AG09309 (cell line): ENCODE measurements around the gene BAZ1A.
A peak's percentile ranks its signal among the peaks of the same experiment; 100 is the strongest.

Experiments
- DNase-seq: peaks from one replicate; pipeline ENCODE4 v3.0.0-alpha.2; 2010; ENCODE audit warnings: low read depth
- H3K4me3 ChIP-seq: 2 replicates; pipeline ENCODE4 v1.5.1; 2011; ENCODE audit warnings: mild to moderate bottlenecking, low read depth, low read length, moderate library complexity; ENCODE audit not compliant: control insufficient read depth
- CTCF ChIP-seq: IDR thresholded peaks from 2 replicates; pipeline ENCODE4 v1.5.1; 2011; ENCODE audit warnings: mild to moderate bottlenecking, low read depth, low read length, inconsistent platforms; ENCODE audit not compliant: insufficient read depth, control insufficient read depth; ENCODE audit errors: missing control alignments

Gene BAZ1A

DNA sequence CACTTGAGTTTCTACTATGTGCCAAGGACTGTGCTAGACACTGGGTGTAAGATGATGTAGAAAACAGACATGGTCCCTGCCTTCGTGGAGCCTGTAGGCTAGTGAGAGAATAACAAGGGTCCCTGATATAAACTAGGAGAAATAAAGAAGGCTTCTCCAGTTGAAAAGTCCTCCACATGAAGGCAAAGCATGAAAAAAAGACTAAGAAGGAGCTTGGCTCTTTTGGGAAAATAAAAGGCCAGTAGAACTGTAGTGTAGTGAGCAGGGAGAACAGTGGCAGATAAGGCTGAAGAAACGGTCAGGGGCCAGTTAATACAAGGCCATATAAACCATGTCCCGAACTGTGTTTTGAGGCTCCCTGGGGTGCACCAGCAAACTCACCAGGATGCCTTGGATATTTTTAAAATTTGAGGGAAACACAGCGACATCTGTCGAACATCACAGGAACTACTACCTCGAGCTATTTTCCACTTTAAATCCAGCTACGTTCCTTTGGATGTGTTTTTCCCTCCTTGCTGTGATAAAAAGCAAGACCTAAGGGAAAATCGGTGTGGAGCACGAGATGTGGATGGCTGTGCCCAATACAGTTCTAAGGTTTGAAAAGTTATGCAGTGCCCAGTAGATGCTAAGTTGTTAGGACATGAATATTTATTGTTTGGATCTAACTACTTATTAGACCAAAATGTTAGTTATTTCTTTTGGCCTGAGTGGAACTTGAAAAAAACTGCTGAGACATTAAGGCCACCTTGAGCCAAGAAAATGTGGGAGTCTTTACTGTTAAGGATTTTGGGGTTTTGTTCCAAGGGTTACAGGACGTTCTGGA, 152.2 kb downstream of the BAZ1A start:
- no peak for DNase-seq
- H3K4me3 ChIP-seq: no peak overlapping the region
- TF ChIP-seq CTCF: peak; percentile 73

GRCh38 chr14:34721129-34721528, 154.0 kb downstream of the BAZ1A start:
- DNase-seq: no peak
- no peak for TF ChIP-seq CTCF
- no peak overlapping the region for H3K4me3 ChIP-seq

DNA sequence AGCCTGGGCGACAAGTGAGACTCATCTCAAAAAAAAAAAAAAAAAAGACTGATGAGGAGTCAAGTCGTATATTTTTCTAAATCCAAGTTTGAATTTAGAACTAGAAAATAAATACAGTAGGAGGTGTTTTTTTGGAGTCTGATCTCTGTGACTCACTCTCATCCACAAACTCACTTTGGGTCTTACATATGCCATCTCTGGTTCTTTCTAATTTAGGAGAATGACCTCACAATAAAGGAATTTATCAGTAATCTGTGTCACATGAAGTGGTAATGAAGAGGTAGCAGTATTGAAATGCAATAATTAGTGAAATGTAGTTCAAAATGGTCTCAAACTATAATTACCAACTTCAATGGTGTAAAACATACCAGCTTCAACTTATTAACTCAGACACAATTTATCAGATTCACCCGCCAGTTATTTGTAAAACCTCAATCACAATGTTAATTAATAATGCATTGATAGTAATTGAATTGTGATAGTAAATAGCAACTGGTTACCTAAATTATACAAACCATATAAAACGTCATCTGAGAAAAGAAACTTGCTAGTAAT, 156.3 kb downstream of the BAZ1A start:
- DNase-seq: no peak
- no peak for TF ChIP-seq CTCF
- H3K4me3 ChIP-seq: no peak overlapping the region

DNA sequence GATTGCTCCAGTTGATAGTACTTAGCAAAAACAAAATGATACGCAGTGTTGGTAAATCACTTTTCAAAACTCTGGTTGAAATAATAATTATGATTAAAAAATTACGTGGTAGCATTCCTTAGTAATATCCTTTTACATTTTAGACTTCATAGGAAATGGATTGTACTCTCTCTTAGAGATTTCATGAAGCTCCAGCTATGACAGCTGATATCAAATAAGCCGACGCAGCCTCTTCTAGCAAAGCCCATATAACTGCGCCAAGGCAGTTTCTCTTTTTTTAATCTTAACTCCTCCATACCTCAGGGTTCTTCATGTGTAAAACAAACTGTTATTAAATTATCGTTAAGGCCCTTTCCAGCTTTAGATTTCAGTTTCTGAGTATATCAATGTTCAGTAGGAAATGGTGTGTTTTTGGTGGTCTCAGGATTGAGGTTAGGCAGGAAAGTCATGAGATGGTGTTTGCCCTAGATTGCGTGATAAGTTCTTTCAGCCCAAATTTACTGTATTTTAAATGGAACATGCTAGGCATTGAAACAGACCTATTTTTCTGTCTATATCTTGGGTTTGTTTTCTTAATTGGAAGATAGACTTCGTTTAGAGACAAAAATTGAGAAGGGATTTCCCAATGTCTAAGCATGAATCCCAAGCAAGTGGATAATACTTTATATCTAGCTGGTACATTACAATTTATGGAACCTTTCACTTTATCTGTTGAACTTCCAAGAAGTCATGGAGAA, 159.9 kb downstream of the BAZ1A start:
- TF ChIP-seq CTCF: no peak
- DNase-seq: no peak
- peak overlapping the region; percentile 76 for H3K4me3 ChIP-seq

DNA sequence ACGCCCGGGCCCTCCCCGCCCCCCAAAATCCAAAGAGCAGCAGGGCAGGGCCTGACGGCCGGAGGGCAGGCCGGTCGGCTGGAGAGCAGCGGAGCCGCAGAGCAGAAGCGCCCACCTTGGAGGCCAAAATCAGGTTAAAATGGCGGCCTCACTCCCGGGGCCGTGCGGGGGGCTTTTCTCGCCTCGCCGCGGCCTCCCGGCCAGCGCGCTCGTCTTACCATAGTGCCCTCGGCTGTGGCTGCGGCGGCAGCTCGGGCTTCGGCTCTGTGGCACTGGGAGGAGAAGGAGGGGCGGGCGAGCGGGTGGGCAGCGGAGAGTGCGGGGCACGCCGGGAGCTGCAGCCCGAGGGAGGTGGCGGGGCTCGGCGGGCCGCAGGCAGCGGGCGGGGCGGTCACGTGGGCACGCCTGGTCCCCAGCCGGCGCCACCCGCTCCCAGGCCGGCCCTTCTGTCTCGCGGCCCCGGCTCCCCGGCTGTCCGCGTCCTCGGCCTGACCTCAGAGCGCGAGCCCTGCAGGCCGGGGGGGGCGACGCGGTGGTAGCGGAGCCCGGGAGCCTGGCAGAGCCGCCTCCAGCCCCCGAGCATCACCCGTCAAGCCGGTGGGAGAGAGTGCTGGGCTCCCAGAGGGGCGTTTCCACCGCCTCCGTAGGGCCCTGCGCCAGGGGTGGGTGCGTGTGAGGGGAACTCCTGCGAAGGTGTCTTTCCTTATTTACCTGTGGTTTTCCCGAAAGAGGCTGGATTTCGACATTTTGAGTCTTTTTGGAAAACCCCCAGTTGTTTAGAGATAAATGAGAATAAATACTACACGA, 160.6 kb downstream of the BAZ1A start, which contains the start of gene CFL2:
Gene CFL2, minus strand, starts transcription at position 274 of the 807 bp plus-strand sequence. Its CDS starts 53 bp downstream, at position 221.
- peak within 1 kb of the TSS; percentile 76 for H3K4me3 ChIP-seq
- no peak for TF ChIP-seq CTCF

More for the DNA sequence above, 160.6 kb downstream of the BAZ1A start, which contains the start of gene CFL2:
- no peak for DNase-seq
